NT2/D1 (cell line): ENCODE results near the gene TIAM2.

Experiments
- SUZ12 ChIP-seq: IDR thresholded peaks from 2 replicates; pipeline ENCODE4 v1.6.1; 2011; ENCODE audit not compliant: insufficient read length, insufficient read depth; ENCODE audit errors: extremely low read depth
- YY1 ChIP-seq: IDR thresholded peaks from 2 replicates; pipeline ENCODE4 v1.6.1; 2011; ENCODE audit not compliant: insufficient read length, insufficient read depth
- ZNF274 ChIP-seq: IDR thresholded peaks from 2 replicates; pipeline ENCODE4 v1.6.1; 2011; ENCODE audit warnings: mild to moderate bottlenecking, low read depth, low read length

- TF ChIP-seq YY1 (no peak), ZNF274 (no peak), SUZ12 (no peak)
Measured at GRCh38 chr6:155212106-155212505, 217.0 kb downstream of the TIAM2 start.
